Prostate gland (tissue), 2 donors: ENCODE results near the gene GPR158. TPM values are rescaled to one million over a fixed set of nuclear protein-coding genes. Genes with fewer than 3 reads are reported as not detected.

ENCODE experiments used
- DNase-seq: peaks from one replicate; pipeline ENCODE4 v3.0.0-alpha.2; 2019; ENCODE audit warnings: low spot score
- H3K27ac ChIP-seq, 2 donors: fragments of 200-600 bp; sonication (generic); 2 replicates each; pipeline ENCODE4 v1.5.1; 2017 to 2019
- H3K27me3 ChIP-seq: fragments of 200-600 bp; sonication (generic); replicated peaks from 2 replicates; pipeline ENCODE4 v1.5.1; 2019; ENCODE audit not compliant: insufficient read depth
- H3K36me3 ChIP-seq, 2 donors: fragments of 200-600 bp; sonication (generic); 1 replicate in 1 of 2; 2 replicates in 1 of 2; pipeline versions ENCODE4 v1.5.1 to v1.8.1; 2017 to 2019
- H3K4me1 ChIP-seq: fragments of 200-600 bp; sonication (generic); replicated peaks from 2 replicates; pipeline ENCODE4 v1.5.1; 2019
- H3K4me3 ChIP-seq, 2 donors: fragments of 200-600 bp; sonication (generic); 2 replicates each; pipeline ENCODE4 v1.5.1; 2017 to 2019
- H3K9me3 ChIP-seq: fragments of 200-600 bp; sonication (generic); 2 replicates; pipeline ENCODE4 v1.5.1; 2017
- CTCF ChIP-seq, 4 experiments: fragments of 200-600 bp in 2 of 4; fragments of 450-650 bp in 2 of 4; sonication (generic) in 2 of 4; IDR thresholded peaks; 1 replicate in 3 of 4; 2 replicates in 1 of 4; pipeline ENCODE4 v1.5.1; 2016 to 2019; ENCODE audit warnings: antibody characterized with exemption in 4 of 4, mild to moderate bottlenecking in 2 of 4, moderate library complexity in 2 of 4
- POLR2A ChIP-seq: fragments of 450-650 bp; IDR thresholded peaks from one replicate; pipeline ENCODE4 v1.6.1; 2016; ENCODE audit warnings: antibody characterized with exemption, mild to moderate bottlenecking
- POLR2AphosphoS5 ChIP-seq: sonication (generic); formaldehyde crosslinking; IDR thresholded peaks from one replicate; pipeline ENCODE4 v1.6.1; 2017; ENCODE audit warnings: antibody characterized with exemption
- WGBS: methylation state at CpG from one replicate; pipeline ENCODE4 v1.1.5; 2018; 5-methylcytosine and 5-hydroxymethylcytosine counted together
- intact Hi-C: fragments of 100-400 bp; cut with DNase I; formaldehyde crosslinking; loops from one replicate; pipeline ENCODE4 v1.14.2; 2022
- total RNA-seq, 2 donors: library from RNA; depleted of rRNA; stranded (reverse); fragments of >200 nt; gene quantifications; one replicate each; pipeline ENCODE4 v1.1.0, GENCODE V29; 2016

GPR158 gene
- total RNA-seq, 2 donors from 2014 or later, result 0.36 to 1.5 TPM

GRCh38 chr10:25198151-25198550, 23.4 kb downstream of the GPR158 start:
- Histone ChIP-seq H3K4me3 (no peak overlapping the region), H3K27me3 (no peaks in the 10 kb centered on the region), H3K36me3 (no peaks in the 10 kb centered on the region), H3K9me3 (no peaks in the 10 kb centered on the region), H3K4me1 (no peaks in the 10 kb centered on the region), H3K27ac (no peak overlapping the region)
- TF ChIP-seq CTCF (IDR thresholded peaks at IDR 0.05), result no peak
- TF ChIP-seq POLR2AphosphoS5, result no peak
- no peak for TF ChIP-seq POLR2A
- 25% methylated on average over 1 of the region's 1 CpG for WGBS
- no peak for DNase-seq
- intact Hi-C loops, result no loop called here

- intact Hi-C loops, result no loop called here
- Histone ChIP-seq H3K36me3 (no peaks in the 10 kb centered on the region), H3K9me3 (no peaks in the 10 kb centered on the region), H3K27me3 (no peaks in the 10 kb centered on the region), H3K27ac (no peak overlapping the region), H3K4me3 (no peak overlapping the region), H3K4me1 (no peaks in the 10 kb centered on the region)
- no peak for DNase-seq
- TF ChIP-seq CTCF (IDR thresholded peaks at IDR 0.05) (no peak), POLR2AphosphoS5 (no peak), POLR2A (no peak)
- WGBS, result 46% methylated on average over 4 of the region's 4 CpGs
These were observed 32.1 kb downstream of the GPR158 start for GRCh38 chr10:25206693-25207414.

GRCh38 chr10:25209618-25210017, 34.8 kb downstream of the GPR158 start:
- H3K4me1 ChIP-seq, result no peaks in the 10 kb centered on the region
- WGBS, result 26% methylated on average over 2 of the region's 2 CpGs
- no peak overlapping the region for H3K4me3 ChIP-seq
- H3K9me3 ChIP-seq, result no peaks in the 10 kb centered on the region
- H3K27me3 ChIP-seq, result no peaks in the 10 kb centered on the region
- no peak for DNase-seq
- intact Hi-C loops, result no loop called here
- H3K36me3 ChIP-seq, result no peaks in the 10 kb centered on the region
- no peak overlapping the region for H3K27ac ChIP-seq
- TF ChIP-seq POLR2A (no peak), CTCF (IDR thresholded peaks at IDR 0.05) (no peak), POLR2AphosphoS5 (no peak)

- intact Hi-C loops, result no loop called here
- no peak overlapping the region for H3K27ac ChIP-seq
- no peak overlapping the region for H3K4me3 ChIP-seq
- H3K27me3 ChIP-seq, result no peaks in the 10 kb centered on the region
- no peaks in the 10 kb centered on the region for H3K36me3 ChIP-seq
- no peak for TF ChIP-seq CTCF (IDR thresholded peaks at IDR 0.05)
- TF ChIP-seq POLR2A, result no peak
- TF ChIP-seq POLR2AphosphoS5, result no peak
- no peak for DNase-seq
- WGBS, result 80% methylated on average over 2 of the region's 2 CpGs
- no peaks in the 10 kb centered on the region for H3K4me1 ChIP-seq
- no peaks in the 10 kb centered on the region for H3K9me3 ChIP-seq
These were observed 35.5 kb downstream of the GPR158 start for GRCh38 chr10:25210265-25210664.

- Histone ChIP-seq H3K4me3 (no peak overlapping the region), H3K9me3 (no peaks in the 10 kb centered on the region), H3K27ac (no peak overlapping the region), H3K4me1 (no peaks in the 10 kb centered on the region), H3K27me3 (no peaks in the 10 kb centered on the region), H3K36me3 (no peaks in the 10 kb centered on the region)
- no peak for TF ChIP-seq POLR2AphosphoS5
- no peak for TF ChIP-seq POLR2A
- TF ChIP-seq CTCF (IDR thresholded peaks at IDR 0.05), result no peak
- intact Hi-C loops, result no loop called here
- DNase-seq, result no peak
- 73% methylated on average over 1 of the region's 1 CpG for WGBS
These were observed 45.4 kb downstream of the GPR158 start for GRCh38 chr10:25220156-25220555.
